Activated CD8-positive, alpha-beta memory T cell treated with anti-CD3 and anti-CD28 coated beads, Interleukin-2, amount 10 ng/mL, durations not matched to agents 7 days and 5 days (primary cell): ENCODE data around the gene VPREB3. TPM values are rescaled to one million over a fixed set of nuclear protein-coding genes. Genes with fewer than 3 reads are reported as not detected.

Source experiments
- ATAC-seq: fragments of 150-1000 bp; cut with Tn5 transposase; one replicate; pipeline ENCODE4 v1.10.0; 2021; ENCODE audit warnings: moderate library complexity
- CTCF ChIA-PET: fragments of 350-600 bp; sonication (Branson Sonifier 250); formaldehyde crosslinking; loops from one replicate; lab custom pipeline; 2021; ENCODE audit warnings: antibody characterized with exemption; lab: Charles Lee
- DNase-seq: peaks from one replicate; pipeline ENCODE4 v3.0.0-alpha.2; 2020
- H3K27ac Mint-ChIP-seq: one replicate; pipeline ENCODE4 v1.8.0; 2021; ENCODE audit warnings: mild to moderate bottlenecking, mixed read lengths
- H3K27me3 Mint-ChIP-seq: one replicate; pipeline ENCODE4 v1.8.0; 2021; ENCODE audit warnings: mixed read lengths
- H3K36me3 Mint-ChIP-seq: one replicate; pipeline ENCODE4 v1.8.0; 2021; ENCODE audit warnings: mild to moderate bottlenecking, mixed read lengths
- H3K4me1 Mint-ChIP-seq: one replicate; pipeline ENCODE4 v1.8.0; 2021; ENCODE audit warnings: mixed read lengths
- H3K4me3 Mint-ChIP-seq: one replicate; pipeline ENCODE4 v1.8.0; 2021; ENCODE audit warnings: mild to moderate bottlenecking, moderate library complexity, mixed read lengths
- H3K9me3 Mint-ChIP-seq: one replicate; pipeline ENCODE4 v1.8.0; 2022; ENCODE audit warnings: low read depth, mixed read lengths
- total RNA-seq, 2 experiments: library from RNA; stranded (reverse); gene quantifications; one replicate each; pipeline ENCODE4 v1.2.3, GENCODE V29; 2021

Gene VPREB3
- total RNA-seq, 2 experiments from 2014 or later = 0.70 TPM; not detected in 1

GRCh38 chr22:23787910-23788309, 33.7 kb upstream of the VPREB3 start:
- CTCF ChIA-PET = interaction anchor here (0.7 to 2.7 kb wide), 7 partner anchors 14 to 61 kb away, joined by 3 to 7 read pairs (median 5); partner anchors contain the start of gene CHCHD10
- Mint-ChIP-seq H3K4me3 (peak overlapping the region; percentile 94), H3K4me1 (peaks cover 54% of the 10 kb centered on the region)

GRCh38 chr22:23787600-23787896, 33.3 kb upstream of the VPREB3 start:
- Mint-ChIP-seq H3K4me3 (peak overlapping the region; percentile 94), H3K9me3 (no peaks in the 10 kb centered on the region)
- CTCF ChIA-PET = interaction anchor here (0.7 to 2.7 kb wide), 8 partner anchors 13 to 62 kb away, joined by 3 to 9 read pairs (median 6); partner anchors contain the start of gene CHCHD10

More at GRCh38 chr22:23787910-23788309, 33.7 kb upstream of the VPREB3 start:
- ATAC-seq (no peak), DNase-seq (no peak)
- Mint-ChIP-seq H3K27me3 (no peaks in the 10 kb centered on the region), H3K9me3 (no peaks in the 10 kb centered on the region), H3K27ac (peak overlapping the region; percentile 82), H3K36me3 (peaks cover 8% of the 10 kb centered on the region)

GRCh38 chr22:23786752-23787599, 32.8 kb upstream of the VPREB3 start, which contains the start of gene SMARCB1:
Gene SMARCB1, plus strand, starts transcription at chr22:23786966. Its CDS starts 204 bp downstream, at chr22:23787170.
- Mint-ChIP-seq H3K9me3 (no peaks in the 10 kb centered on the region), H3K4me3 (peak within 1 kb of the TSS; percentile 94), H3K36me3 (peaks cover 6% of the 10 kb centered on the region), H3K27me3 (no peaks in the 10 kb centered on the region), H3K27ac (peak within 1 kb of the TSS; percentile 87), H3K4me1 (peaks cover 47% of the 10 kb centered on the region)
- CTCF ChIA-PET = interaction anchor here (1.2 to 2.4 kb wide), 4 partner anchors 16 to 70 kb away, joined by 3 to 9 read pairs (median 6); partner anchors contain the start of genes CHCHD10 and SLC2A11
- ATAC-seq = peak; percentile 87
- DNase-seq = peak; percentile 91

More at GRCh38 chr22:23787600-23787896, 33.3 kb upstream of the VPREB3 start:
- H3K27ac Mint-ChIP-seq = peak overlapping the region; percentile 82
- H3K27me3 Mint-ChIP-seq = no peaks in the 10 kb centered on the region
- ATAC-seq (peak; percentile 22), DNase-seq (no peak)
- peaks cover 52% of the 10 kb centered on the region for H3K4me1 Mint-ChIP-seq
- H3K36me3 Mint-ChIP-seq = peaks cover 8% of the 10 kb centered on the region

- ATAC-seq (no peak), DNase-seq (no peak)
- CTCF ChIA-PET = interaction anchor here (0.6 to 2.4 kb wide), 3 partner anchors 19 to 71 kb away, joined by 3 to 9 read pairs (median 3); partner anchors contain the start of genes CHCHD10 and SLC2A11
- Mint-ChIP-seq H3K27ac (peak overlapping the region; percentile 87), H3K27me3 (no peaks in the 10 kb centered on the region), H3K4me1 (peaks cover 44% of the 10 kb centered on the region), H3K4me3 (peak overlapping the region; percentile 94), H3K9me3 (no peaks in the 10 kb centered on the region), H3K36me3 (peaks cover 3% of the 10 kb centered on the region)
These were observed 32.1 kb upstream of the VPREB3 start for GRCh38 chr22:23786261-23786710.

- H3K4me1 Mint-ChIP-seq = peaks cover 36% of the 10 kb centered on the region
- no peak overlapping the region for H3K4me3 Mint-ChIP-seq
- peak; percentile 61 for DNase-seq
- H3K36me3 Mint-ChIP-seq = peaks cover 3% of the 10 kb centered on the region
- CTCF ChIA-PET = interaction anchor here (0.9 to 1.0 kb wide), 2 partner anchors 13 to 65 kb away, joined by 3 read pairs; no protein-coding TSS in a partner anchor
- H3K27ac Mint-ChIP-seq = peak overlapping the region; percentile 82
- no peaks in the 10 kb centered on the region for H3K27me3 Mint-ChIP-seq
- no peak for ATAC-seq
- H3K9me3 Mint-ChIP-seq = no peaks in the 10 kb centered on the region
These were observed 30.0 kb upstream of the VPREB3 start for GRCh38 chr22:23784215-23784732.

- ATAC-seq (no peak), DNase-seq (no peak)
- H3K27me3 Mint-ChIP-seq = no peaks in the 10 kb centered on the region
- H3K36me3 Mint-ChIP-seq = peaks cover 1% of the 10 kb centered on the region
- no peak overlapping the region for H3K4me3 Mint-ChIP-seq
- CTCF ChIA-PET = interaction anchor here (0.9 to 1.0 kb wide), 2 partner anchors 12 to 66 kb away, joined by 3 read pairs; no protein-coding TSS in a partner anchor
- H3K4me1 Mint-ChIP-seq = peaks cover 33% of the 10 kb centered on the region
- no peaks in the 10 kb centered on the region for H3K9me3 Mint-ChIP-seq
- peak overlapping the region; percentile 82 for H3K27ac Mint-ChIP-seq
These were observed 29.3 kb upstream of the VPREB3 start for GRCh38 chr22:23783265-23784150.

GRCh38 chr22:23782703-23783102, 28.5 kb upstream of the VPREB3 start:
- Mint-ChIP-seq H3K27ac (no peak overlapping the region), H3K9me3 (no peaks in the 10 kb centered on the region), H3K4me3 (no peak overlapping the region), H3K27me3 (no peaks in the 10 kb centered on the region), H3K36me3 (peaks cover 1% of the 10 kb centered on the region), H3K4me1 (peaks cover 25% of the 10 kb centered on the region)
- ATAC-seq (no peak), DNase-seq (no peak)
- CTCF ChIA-PET = no interaction called here

GRCh38 chr22:23782252-23782651, 28.0 kb upstream of the VPREB3 start:
- H3K9me3 Mint-ChIP-seq = no peaks in the 10 kb centered on the region
- H3K4me3 Mint-ChIP-seq = no peak overlapping the region
- H3K27me3 Mint-ChIP-seq = no peaks in the 10 kb centered on the region
- H3K4me1 Mint-ChIP-seq = peaks cover 22% of the 10 kb centered on the region
- ATAC-seq (no peak), DNase-seq (no peak)
- CTCF ChIA-PET = no interaction called here
- no peak overlapping the region for H3K27ac Mint-ChIP-seq
- H3K36me3 Mint-ChIP-seq = no peaks in the 10 kb centered on the region

- ATAC-seq = no peak
- Mint-ChIP-seq H3K36me3 (no peaks in the 10 kb centered on the region), H3K9me3 (no peaks in the 10 kb centered on the region), H3K4me3 (no peak overlapping the region), H3K27ac (no peak overlapping the region), H3K27me3 (no peaks in the 10 kb centered on the region), H3K4me1 (peaks cover 22% of the 10 kb centered on the region)
- CTCF ChIA-PET = interaction anchor here (1.2 kb wide), 1 partner anchor 13 kb away, joined by 3 read pairs; no protein-coding TSS in a partner anchor
- DNase-seq = no peak
These were observed 27.4 kb upstream of the VPREB3 start for GRCh38 chr22:23781511-23782183.

GRCh38 chr22:23781065-23781464, 26.8 kb upstream of the VPREB3 start:
- H3K27me3 Mint-ChIP-seq = no peaks in the 10 kb centered on the region
- H3K36me3 Mint-ChIP-seq = no peaks in the 10 kb centered on the region
- CTCF ChIA-PET = interaction anchor here (1.2 kb wide), 1 partner anchor 12 kb away, joined by 3 read pairs; no protein-coding TSS in a partner anchor
- H3K4me3 Mint-ChIP-seq = no peak overlapping the region
- H3K27ac Mint-ChIP-seq = no peak overlapping the region
- no peak for DNase-seq
- no peak for ATAC-seq
- H3K4me1 Mint-ChIP-seq = peaks cover 16% of the 10 kb centered on the region
- H3K9me3 Mint-ChIP-seq = no peaks in the 10 kb centered on the region

GRCh38 chr22:23780146-23780748, 26.0 kb upstream of the VPREB3 start:
- H3K27ac Mint-ChIP-seq = no peak overlapping the region
- no peaks in the 10 kb centered on the region for H3K9me3 Mint-ChIP-seq
- H3K4me3 Mint-ChIP-seq = no peak overlapping the region
- DNase-seq = no peak
- H3K27me3 Mint-ChIP-seq = no peaks in the 10 kb centered on the region
- CTCF ChIA-PET = interaction anchor here (1.2 kb wide), 1 partner anchor 12 kb away, joined by 3 read pairs; no protein-coding TSS in a partner anchor
- no peak for ATAC-seq
- H3K36me3 Mint-ChIP-seq = no peaks in the 10 kb centered on the region
- peaks cover 13% of the 10 kb centered on the region for H3K4me1 Mint-ChIP-seq

GRCh38 chr22:23779731-23780130, 25.5 kb upstream of the VPREB3 start:
- DNase-seq = no peak
- Mint-ChIP-seq H3K4me1 (peaks cover 13% of the 10 kb centered on the region), H3K27ac (no peak overlapping the region), H3K27me3 (no peaks in the 10 kb centered on the region), H3K9me3 (no peaks in the 10 kb centered on the region), H3K36me3 (no peaks in the 10 kb centered on the region), H3K4me3 (no peak overlapping the region)
- CTCF ChIA-PET = no interaction called here
- no peak for ATAC-seq
